GM12872 (cell line): ENCODE data around the gene RRBP1.

Experiments used
- CTCF ChIP-seq: IDR thresholded peaks from 3 replicates; pipeline ENCODE4 v1.5.1; 2011; ENCODE audit warnings: low read depth, mild to moderate bottlenecking, low read length, moderate library complexity; ENCODE audit not compliant: insufficient read depth

RRBP1 gene

DNA sequence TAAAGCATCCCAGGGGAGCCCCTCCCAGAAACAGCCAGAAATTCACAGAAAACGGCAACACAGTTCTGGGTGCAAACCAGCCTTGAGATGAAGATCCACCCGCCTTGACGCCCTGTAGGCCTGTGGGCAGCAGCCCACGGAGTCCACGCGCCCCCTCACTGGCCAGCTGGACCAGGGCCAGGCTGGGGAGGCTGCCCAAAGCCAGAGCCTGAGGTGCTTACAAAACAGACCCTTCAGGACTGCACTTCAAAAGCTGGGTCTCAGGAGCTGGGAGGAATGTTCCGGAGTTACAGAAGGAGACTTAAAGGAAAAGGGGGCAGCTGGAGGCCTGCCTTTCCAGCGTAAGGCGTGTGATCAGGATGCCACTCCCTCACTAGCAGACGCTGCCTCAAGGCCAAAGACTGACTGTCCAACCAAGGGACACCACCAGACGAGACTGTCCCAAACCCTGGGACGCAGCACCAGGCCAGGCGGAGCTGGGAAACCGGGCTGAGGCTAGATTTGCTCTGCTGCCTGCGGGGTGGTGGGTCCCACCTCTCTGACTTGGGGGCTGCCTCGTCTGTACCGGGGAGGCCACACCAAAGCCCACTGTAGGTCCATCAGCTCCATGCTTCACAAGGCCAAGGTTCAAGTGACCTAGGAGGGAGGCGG is 48.1 kb downstream of the RRBP1 start:
- no peak for TF ChIP-seq CTCF

GRCh38 chr20:17633221-17633849 is 48.7 kb downstream of the RRBP1 start:
- no peak for TF ChIP-seq CTCF

GRCh38 chr20:17631576-17632319 is 50.3 kb downstream of the RRBP1 start:
- no peak for TF ChIP-seq CTCF

- TF ChIP-seq CTCF = no peak
These were observed 51.2 kb downstream of the RRBP1 start for GRCh38 chr20:17630806-17631195.

- no peak for TF ChIP-seq CTCF
These were observed 51.8 kb downstream of the RRBP1 start for GRCh38 chr20:17630151-17630805.

GRCh38 chr20:17629678-17630089 is 52.4 kb downstream of the RRBP1 start:
- TF ChIP-seq CTCF = no peak

DNA sequence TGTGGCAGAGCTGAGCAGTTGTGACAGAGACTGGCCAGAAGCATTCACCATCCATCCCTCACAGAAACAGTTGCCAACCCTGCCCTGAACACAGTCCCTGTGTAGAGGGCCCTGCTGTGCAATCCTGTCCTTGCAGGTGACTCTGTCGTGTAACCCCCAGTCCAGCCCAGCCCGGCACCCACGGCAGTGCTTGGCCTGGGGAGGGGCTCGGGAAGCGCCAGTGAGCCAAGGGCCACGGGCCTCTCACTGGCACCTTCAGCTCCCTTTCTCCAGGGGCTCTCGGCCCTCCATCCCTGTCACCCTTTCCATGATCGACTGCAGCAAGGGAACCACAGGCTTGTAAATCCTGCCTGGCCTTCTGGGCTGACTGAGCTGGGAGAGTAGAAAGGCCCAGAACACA is 53.0 kb downstream of the RRBP1 start:
- no peak for TF ChIP-seq CTCF
